Measurements from ENCODE around the gene SFTPD.
A peak's percentile ranks its signal among the peaks of the same experiment; 100 is the strongest.

The SFTPD gene

DNA sequence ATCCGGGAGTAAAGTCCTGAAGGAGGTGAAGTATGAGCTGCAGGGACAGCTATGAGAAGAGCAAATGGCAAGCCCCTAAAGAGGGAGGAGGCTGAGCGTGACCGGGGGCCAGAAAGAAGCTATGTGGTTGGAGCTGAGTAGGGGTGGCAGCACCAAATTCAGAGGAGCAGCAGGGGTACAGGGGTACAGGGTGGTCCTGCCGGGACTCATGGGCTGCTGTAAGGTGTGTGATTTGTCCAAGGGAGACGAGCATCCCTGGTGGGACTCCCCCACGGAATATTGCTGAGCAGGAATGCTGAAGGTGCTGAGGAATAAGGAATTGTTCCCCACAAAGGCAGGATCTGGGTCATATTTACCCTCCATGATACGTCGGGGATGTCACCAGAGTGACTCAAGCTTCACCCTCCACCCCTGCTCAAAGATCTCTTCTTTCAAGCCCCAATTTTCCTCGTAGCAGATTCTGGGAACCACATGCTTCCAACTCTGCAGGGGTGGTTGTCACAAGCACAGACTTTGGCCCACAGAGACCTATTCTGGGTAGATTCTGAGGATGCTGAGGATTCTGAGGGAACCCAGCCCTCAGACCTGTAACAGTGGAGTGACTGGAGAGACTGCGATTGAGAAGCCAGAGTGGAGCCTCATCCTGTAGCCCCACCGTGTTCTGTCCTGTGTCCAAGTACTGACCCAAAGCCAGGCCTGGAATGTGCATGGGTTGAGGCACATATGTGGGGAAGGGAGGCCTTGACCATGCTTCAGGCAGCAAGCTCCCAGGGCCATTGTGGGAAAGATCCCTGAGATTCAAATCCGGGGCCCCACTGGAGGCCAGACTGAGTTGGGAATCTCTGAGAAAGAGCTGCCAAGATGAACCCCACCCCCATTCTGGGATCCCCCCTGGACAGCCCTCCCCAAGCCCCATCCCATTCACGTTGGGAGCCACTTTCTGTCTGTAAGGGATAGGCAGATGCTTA is 4.2 kb downstream of the SFTPD start:
- no peak for DNase-seq (ENCODE audit: low read depth)

DNA sequence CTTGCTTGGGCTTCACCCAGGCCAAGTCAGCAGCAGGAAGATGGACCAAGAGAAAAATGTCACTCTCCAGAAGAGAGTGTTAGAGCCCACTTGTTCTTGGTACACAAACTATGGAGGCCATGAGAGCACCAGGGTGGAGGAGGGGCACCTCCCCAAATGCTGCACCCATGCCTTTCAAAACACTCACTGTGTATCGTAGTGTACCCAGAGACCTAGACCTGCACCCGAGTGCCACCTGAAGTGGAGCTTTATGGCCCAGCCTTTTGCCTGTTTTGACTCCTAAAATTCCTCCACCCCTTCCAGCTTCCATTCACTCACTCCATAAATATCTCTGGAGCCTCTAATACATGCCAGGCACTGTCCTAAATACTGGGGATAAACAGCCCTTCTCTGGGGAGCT is 5.0 kb downstream of the SFTPD start:
- DNase-seq (ENCODE audit: low read depth): no peak

DNA sequence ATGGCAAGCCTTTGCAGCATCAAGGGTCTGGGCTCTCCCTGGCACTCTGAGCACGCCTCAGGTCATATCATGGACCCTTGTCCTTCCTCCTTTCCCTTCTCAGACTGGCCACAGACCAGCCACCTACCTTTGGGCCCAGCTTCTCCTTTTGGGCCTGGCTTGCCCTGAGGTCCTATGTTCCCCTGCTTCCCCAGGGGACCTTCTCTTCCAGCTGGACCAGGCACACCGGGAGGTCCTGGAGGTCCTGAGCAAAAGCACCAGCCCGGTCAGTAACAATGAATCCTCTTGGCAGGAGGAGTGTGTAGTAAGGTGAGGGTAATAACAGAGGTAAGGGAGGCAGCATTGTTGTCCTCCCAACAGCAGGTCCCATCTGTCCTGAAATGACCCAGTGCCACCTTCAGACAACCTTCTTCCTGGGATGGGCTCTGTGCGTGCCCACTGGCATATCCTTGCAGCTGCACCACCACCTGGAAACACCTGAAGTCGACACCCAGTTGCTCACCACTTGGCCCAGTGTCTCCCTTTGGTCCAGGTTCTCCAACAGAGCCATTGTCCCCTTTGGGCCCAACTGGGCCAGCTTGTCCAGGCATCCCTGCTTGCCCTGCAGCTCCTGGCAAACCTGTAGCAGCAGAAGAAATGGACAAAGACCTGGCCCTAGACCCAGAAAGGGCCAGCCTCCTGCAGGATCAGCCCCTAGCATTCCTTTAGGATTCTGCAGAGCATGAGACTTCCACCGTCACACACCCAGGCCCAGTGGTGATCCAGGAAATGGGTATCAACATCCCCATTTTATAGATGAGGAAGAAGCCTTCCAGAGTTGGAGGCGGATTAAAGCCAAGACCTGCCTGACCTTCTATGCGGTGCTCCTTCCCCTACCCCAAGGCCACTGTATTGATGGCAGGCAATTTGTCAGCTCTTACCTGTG is 6.4 kb downstream of the SFTPD start:
- no peak for DNase-seq (ENCODE audit: low read depth)

DNA sequence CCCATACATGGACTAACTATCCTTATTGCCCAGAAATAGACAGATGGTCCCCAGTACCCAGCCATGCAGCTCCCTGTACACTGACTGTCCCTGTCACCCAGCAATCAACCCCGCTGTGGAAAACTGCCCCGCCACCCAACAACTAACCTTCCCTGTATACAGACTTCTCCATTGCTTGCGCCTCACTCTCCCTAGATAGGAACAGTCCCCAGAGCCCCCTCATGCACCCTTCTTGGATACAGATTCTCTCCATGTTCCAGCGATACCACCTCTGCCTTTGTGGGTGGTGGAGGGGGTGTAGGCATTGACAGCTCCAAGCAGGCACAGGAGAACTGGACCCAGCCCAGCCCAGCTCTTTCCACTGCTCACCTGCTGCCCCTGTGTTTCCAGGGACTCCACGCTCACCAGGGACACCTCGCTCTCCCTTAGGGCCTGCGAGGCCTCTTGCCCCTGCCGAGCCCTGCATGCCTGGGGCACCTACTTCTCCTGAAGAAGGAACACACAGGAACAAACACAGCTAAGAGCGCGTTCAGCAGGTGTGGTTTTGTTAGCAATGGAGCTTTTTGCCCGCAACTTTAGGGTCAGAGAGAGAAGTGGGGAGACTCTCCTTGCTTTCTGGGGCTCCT is 7.2 kb downstream of the SFTPD start:
- no peak for DNase-seq (ENCODE audit: low read depth)

DNA sequence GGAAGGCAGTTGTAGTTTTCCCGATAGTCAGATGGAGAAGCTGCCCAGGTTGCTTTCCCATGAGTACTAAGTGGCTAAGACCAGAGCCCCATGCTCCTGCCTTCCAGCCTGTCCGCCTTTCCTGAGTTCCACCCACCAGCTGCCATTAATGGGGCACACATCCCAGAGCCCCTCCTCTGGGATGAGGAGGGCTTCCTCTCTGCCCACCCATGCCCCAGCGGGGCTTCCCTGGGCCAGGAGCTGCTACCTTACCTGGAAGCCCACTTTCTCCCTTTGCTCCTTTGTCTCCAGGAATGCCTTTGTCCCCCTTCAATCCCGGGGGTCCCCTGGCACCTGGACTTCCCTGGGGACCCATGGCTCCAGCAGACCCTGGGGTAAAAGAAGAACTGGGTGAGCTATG is 7.8 kb downstream of the SFTPD start:
- no peak for DNase-seq (ENCODE audit: low read depth)

DNA sequence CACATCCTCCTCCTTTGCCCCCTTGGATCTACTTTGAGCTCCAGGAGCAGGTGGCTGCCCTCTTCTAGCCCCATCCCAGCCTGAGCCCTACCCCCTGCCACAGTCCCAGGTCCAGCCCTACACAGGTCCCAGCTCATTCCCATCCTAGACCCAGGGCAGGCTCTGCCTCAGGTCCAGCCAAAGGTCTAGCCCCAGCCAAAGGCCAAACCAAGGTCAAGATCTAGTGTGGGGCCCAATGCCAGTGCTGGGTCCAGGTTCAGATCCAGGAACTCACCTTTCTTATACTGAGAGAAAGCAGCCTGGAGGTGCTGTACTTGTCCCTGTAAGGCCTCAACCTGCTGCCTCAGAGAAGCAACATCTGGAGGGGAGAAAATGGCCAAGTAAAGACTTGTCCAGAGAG is 8.5 kb downstream of the SFTPD start:
- DNase-seq (ENCODE audit: low read depth): no peak

DNA sequence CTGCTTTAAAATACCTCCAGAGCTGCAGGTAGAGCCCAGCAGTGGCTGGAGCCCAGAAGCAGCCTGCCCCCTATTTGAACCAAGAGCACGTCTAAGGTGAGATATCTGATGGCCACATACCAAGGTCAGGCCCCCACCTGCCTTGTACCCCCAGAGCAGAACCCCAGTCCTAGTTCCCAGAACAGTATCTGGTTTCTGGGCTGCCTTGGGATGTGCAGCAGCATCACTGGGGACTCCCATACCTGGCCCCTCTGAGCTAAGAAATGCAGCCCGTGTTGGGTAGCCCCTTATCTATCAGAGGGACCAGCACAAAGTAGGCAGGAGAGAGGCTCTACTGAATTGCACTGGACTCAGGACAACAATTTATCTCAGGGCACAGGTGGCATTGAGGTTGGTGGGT is 8.9 kb downstream of the SFTPD start:
- DNase-seq (ENCODE audit: low read depth): no peak

DNA sequence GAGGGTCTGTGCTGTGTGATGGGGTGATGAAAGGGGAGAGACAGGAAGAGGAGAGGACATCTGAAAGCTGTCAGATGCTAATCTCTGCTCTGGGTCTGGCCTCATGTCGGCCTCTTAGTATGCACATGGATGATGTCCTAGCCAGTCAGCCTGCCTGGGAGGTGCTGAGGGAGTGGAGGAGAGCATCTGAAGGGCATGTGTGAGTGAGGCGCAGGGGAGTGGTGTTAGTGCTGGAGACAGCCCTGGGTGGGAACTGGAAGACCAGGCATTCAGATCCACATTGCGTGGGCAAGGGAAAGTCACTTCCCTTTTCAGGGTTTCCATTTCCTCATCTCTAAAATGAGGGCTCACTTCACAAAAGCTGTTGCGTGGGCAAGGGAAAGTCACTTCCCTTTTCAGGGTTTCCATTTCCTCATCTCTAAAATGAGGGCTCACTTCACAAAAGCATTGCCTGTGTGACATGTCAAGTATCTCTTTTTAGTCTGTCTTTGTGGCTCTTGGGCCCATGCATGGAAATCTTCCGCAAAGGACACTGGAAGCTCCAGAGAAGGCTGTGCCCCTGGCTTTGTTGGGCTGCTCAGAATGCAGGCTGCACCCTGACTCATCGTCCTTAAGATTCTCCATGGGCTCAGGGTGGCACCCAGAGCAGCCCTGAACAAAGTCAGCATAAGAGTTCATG is 10.0 kb downstream of the SFTPD start:
- DNase-seq (ENCODE audit: low read depth): no peak

DNA sequence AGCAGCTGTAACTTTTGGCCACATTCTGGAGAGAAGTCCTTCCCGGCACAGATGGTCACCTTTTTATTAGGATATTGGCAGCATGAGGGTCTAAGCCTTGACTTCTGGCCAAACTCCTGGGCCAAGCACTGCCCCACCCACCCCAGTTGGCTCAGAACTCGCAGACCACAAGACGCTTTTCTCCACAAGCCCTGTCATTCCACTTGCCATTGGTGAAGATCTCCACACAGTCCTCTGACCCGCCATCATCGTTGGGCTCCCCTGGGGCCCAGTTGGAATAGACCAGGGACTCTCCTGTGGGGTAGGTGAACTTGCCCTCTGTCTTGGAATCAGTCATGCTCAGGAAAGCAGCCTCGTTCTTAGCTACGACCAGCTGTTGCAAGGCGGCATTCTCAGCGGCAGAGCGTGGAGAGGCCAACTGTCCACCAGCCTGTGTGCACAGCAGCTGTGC is 11.2 kb downstream of the SFTPD start:
- no peak for DNase-seq (ENCODE audit: low read depth)

DNA sequence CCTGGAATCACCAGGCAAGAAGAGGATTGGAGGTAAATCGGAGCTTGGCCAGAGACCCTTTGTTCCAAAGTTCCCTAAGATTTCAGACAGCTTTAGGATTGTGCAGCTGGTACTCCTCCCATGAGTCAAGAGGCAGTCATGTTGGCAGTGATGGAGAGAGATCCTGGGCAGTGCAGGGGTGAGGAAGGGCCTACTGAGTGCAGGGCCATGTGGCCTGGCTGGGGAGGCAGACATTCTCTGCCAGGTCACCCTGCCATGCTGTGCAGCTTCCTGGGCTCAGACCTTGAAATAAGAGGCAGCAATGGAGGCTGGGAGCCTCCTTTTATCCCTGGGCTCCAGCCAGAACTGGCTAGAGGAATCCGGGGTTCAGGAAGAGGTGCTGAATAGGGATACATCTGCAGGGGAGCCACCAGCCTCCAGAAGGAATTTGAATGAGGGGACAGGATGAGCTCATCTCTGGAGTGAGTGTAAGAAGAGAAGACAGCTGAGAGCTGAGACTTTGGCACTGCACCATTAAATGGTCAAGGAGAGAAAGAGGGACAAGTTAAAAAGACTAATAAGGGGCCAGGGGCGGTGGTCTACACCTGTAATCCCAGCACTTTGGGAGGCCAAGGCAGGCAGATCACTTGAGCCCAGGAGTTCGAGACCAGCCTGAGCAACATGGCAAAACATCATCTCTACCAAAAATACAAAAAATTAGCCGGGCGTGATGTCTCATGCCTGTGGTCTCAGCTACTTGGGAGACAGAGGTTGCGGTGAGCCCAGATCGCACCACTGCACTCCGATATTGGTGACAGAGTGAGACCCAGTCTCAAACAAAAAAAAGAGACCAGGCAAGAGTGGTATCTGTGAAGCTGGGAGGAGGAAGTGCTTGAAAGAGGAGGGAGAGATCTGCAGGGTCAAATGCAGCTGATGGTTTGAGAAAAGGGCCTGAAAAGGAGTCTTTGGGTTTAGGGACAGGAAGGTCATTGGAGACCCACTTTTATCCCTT is 12.0 kb downstream of the SFTPD start:
- DNase-seq (ENCODE audit: low read depth): no peak

DNA sequence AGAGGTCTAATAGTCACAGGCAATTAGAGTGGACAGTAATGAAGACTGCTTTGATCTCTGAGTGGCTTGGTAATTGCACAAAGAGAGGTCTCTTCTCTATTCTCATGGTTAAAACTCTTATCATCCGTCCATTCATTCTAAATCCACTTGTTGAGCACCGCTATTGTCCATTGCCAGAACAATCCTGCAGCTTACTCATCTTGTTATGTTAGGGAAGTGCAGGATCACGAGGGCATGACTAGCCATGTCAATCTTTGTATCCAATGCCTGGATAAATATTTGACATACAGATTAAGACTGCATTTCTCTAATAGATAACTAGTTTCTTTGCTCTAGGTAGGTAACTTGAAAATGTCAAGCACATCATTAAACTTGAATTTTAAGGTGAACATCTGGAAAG is 14.9 kb downstream of the SFTPD start:
- peak; percentile 24 for DNase-seq (ENCODE audit: low read depth)

DNA sequence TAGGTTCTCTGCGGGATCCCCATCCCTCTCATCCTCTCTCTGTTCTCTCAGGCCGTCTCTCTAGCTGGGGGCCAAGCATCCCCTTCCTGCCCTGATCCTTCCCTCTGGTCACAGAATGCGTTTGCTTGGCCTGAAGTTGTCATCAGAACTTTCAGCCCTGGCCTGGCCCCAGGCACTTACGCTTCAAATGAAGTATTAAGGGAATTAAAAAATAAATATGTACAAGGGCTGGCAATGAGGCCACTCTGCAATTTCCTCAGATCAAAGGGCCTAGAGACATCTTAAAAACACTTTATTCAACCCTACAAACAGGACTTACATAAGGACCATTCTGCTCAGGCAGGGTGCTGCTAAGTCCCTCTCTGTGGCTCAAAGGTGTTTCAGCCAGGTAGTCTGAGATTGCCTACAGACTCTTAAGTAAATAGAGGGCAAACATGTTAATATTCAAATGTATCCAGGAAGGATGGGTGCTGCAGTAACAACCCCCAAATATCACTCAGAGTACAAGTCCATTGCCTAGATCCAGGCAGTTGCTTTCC is 16.0 kb downstream of the SFTPD start:
- no peak for DNase-seq (ENCODE audit: low read depth)

DNA sequence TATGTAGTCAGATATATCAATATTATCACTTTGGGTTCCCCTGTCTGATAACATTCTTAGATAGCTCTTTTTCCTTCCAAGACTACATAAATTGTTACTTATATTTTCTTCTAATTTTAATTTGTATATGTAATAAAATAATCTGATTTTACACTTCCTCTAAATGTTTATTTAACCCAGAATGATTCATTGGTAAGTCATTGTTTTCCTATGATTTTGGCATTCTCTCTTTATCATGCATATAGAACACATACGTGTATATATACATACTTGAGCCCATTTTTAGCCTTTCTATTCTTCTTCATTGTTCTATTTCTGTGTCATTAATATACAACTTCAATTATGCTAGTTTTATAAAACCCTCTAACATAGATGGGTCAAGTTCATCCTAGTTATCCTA is 16.6 kb downstream of the SFTPD start:
- DNase-seq (ENCODE audit: low read depth): no peak

DNA sequence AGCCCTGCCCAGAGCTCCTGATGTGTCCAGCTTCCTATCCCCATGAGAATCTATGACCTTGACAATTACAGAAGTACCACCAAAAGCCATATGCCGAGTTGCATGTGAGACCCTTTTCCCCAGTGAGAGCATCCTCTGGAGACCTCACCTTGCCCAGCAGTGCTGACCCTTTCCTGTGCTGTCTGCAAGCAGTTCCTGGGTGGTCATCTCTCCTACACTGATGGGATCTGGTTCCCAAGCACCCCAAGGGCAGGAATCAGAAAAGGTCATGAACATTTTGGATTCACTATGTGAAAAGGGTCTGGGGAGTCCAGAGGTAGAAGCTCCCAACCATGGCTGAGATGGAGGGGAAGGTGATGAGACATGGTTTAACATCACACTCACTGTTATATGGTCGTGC is 18.2 kb downstream of the SFTPD start:
- DNase-seq (ENCODE audit: low read depth): no peak

DNA sequence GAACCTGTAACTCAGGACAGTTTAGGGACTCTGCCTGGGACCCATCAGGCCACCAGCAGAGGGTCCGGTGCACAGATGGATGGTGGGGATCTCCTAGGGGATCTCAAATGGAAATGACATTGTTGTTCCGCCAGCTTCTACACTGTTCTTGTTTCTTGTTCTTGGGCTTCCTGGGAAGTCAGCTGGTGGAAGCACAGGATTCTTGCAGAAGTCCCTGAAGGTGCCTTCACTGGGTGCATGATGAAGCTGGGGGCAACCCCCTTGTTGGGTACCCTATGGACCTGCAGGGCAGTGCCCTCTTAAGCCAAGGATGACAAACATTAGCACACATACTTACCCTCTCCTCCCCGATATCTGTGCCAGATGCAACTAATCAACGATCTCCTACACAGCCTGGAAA is 18.6 kb downstream of the SFTPD start:
- no peak for DNase-seq (ENCODE audit: low read depth)

DNA sequence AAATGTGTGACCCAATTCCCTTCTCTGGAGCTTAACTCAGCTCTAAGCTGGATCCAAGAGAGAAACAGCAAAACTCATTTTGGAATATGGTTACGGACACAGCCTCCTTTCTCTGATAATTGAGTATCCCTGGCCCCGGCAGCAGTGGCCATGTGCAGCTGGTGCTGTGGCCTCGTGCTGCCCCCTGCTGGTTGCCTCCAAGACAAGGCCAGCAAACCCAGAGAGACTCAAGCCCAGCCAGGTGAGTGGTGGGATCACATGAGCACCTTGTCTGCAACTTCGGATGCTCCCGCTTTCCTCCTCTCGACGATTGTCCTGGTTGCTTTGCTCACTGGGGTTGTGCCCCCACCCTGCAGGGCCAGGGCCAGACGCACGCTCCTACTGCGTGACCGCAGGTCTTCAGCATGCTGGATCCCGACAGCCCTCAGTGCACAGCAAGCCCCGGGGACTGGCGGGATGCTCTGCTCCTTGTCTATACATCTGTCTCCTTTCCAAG is 19.4 kb downstream of the SFTPD start:
- DNase-seq (ENCODE audit: low read depth): peak; percentile 59

DNA sequence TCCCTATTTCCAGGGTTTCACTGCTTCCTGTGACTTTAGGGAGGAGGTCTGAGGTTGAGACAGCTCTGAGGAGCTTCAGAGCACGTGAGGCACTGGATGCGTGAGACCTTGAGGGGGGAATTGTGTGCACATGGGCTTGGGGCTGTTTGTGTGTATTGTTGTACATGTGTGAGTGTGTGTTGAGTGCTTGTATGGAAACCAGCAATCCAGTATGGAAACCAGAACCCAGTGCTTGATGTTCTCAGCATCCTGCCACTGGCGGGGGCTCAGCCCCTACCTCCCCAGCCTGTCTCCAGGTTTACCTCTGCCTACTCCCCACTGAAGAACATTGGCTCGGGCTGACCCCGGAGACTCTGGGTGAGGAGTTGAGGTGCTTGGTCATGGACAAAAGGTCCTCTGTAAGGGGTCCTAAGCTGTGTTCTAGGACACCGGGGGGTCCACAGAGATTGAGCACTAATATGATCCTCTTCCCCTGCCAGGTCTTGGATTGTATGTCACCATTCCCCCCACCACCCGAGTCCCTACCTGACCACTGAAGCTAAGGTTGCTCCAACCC is 20.8 kb downstream of the SFTPD start:
- no peak for DNase-seq (ENCODE audit: low read depth)

DNA sequence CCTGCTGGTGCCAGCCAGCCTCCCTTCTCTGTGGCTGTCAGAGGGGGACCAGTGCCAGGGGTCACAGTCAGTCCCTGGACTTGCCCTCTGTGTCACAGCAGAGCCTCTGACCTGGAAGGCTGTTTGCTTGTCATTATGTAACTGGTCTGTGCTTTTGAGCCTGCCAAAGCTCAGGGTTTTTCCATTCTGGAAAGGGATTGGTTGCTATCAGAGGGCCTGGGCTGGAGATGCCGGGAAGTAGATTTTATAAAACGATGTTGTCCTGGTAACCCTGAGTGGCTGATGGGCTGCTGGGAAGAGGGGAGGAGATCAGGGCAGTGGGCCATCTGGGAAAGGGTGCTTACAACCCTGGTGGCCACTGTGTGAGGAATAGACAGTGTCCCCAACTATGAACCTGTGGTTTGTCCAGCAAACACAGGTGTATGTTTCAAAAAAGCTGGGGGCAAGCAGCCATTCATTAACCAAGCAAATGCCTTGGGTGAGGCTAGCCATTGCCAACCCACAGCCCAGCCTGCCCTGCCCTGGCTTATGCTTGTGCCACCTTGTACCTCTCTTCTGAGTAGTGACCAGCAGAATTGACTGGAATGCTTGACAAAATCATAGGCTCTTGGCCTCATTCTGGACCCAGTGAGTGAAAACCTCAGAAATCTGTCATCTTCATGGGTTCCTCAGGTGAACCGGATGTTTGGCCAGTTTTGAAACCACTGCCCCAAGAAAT is 21.6 kb downstream of the SFTPD start:
- no peak for DNase-seq (ENCODE audit: low read depth)

DNA sequence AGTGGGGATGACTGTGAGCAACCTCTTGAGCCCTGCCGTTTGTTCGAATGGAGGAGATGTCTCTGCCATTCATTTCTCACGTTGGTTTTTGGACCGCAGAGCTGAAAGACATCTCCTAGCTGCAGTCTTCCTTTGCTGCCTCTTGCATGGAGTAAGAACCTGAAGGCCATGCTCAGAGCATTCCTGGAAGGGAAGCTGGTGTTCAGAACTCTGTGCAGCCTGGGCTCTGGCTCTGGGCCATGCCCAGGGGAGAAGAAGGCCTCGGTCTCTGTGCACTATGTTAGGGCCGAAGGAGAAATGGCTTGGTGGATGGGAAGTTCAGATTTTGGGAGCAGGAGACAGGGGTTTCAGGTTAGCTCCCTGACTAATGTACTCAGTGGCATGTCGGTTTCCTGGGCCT is 22.9 kb downstream of the SFTPD start:
- no peak for DNase-seq (ENCODE audit: low read depth)
